ENCODE data around the gene NDUFC1. TPM values are rescaled to one million over a fixed set of nuclear protein-coding genes. Genes with fewer than 3 reads are reported as not detected.

Gene NDUFC1
- total RNA-seq, 1 experiment from 2014 or later = 98.2 TPM

DNA sequence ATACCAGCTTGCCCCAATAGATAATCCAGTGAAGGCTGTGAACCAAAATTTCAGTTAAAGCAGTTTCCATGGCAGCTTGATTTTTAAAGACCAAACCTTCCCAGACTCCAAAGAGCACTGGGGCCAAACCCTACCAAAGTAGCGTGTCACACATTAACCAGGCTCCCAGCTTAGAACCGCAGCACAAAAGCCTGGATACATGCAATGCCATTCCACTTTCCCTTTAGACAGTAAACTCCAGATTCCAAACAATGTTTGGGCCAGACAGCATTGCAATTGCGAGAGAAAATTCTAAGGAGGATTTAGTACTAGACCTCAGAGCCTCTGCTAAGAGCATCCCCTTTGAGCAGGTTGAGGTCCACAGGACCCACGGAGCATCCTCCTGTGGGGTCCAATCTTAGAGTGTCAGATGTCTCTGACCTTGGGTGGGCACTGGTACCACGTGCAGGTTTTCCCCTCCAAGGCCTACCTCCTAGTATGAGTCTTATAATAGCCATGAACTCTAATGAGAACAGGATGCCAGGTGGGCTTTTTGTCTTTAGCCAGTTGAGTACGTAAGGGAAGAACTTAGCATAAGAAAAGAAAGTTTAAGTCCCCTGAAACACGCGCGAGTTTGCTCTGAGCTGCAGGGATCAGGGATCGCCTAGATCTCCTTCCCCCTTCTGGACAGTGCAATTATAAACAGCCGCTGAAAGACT, 61.0 kb downstream of the NDUFC1 start:
- Histone ChIP-seq H3K9me3 (peaks cover 3% of the 10 kb centered on the region; the same call in 1 of the 2 replicates), H3K4me3 (no peak overlapping the region), H3K36me3 (no peaks in the 10 kb centered on the region), H3K27me3 (no peaks in the 10 kb centered on the region)
- no peak for DNase-seq

Other genes starting within 250 kb of the NDUFC1 start
- 16.4 and 19.0 TPM in 2 replicates for gene ELF2, start 125.3 kb downstream of the NDUFC1 start, total RNA-seq (2014; rRNA removed; shearing (Covaris generic); ENCODE audit: low replicate concordance)
- 105 and 125 TPM in 2 replicates for gene MGARP, start 22.3 kb downstream of the NDUFC1 start, total RNA-seq (2014; rRNA removed; shearing (Covaris generic); ENCODE audit: low replicate concordance)
- 16.6 and 30.7 TPM in 2 replicates for gene NAA15, start 972 bp downstream of the NDUFC1 start, total RNA-seq (2014; rRNA removed; shearing (Covaris generic); ENCODE audit: low replicate concordance)
- gene RAB33B, start 151.6 kb upstream of the NDUFC1 start, total RNA-seq (2014; rRNA removed; shearing (Covaris generic); ENCODE audit: low replicate concordance) = 5.1 and 6.1 TPM in 2 replicates